Breast epithelium (tissue), 4 donors: ENCODE measurements around the gene SLC51A. TPM values are rescaled to one million over a fixed set of nuclear protein-coding genes. Genes with fewer than 3 reads are reported as not detected.

Source experiments
- DNase-seq, 2 donors: peaks; one replicate each; pipeline ENCODE4 v3.0.0-alpha.2; 2019; ENCODE audit warnings: low spot score in 2 of 2
- H3K27ac ChIP-seq, 2 donors: fragments of 200-600 bp; sonication (generic) in 1 of 2; one replicate each; pipeline ENCODE4 v1.5.1; 2016 to 2019; ENCODE audit warnings: mild to moderate bottlenecking in 1 of 2
- H3K27me3 ChIP-seq, 2 donors: fragments of 200-600 bp; sonication (generic) in 1 of 2; one replicate each; pipeline versions ENCODE4 v1.5.1 to v1.6.0; 2017 to 2019; ENCODE audit warnings: control low read depth in 1 of 2, mild to moderate bottlenecking in 1 of 2
- H3K36me3 ChIP-seq: fragments of 200-600 bp; one replicate; pipeline ENCODE4 v1.5.1; 2019
- H3K4me1 ChIP-seq, 2 donors: fragments of 200-600 bp; sonication (generic); one replicate each; pipeline ENCODE4 v1.5.1; 2016 to 2019; ENCODE audit warnings: control low read depth in 1 of 2
- H3K4me3 ChIP-seq, 3 donors: fragments of 200-600 bp; sonication (generic); 1 replicate in 2 of 3; 2 replicates in 1 of 3; pipeline ENCODE4 v1.5.1; 2016 to 2019; ENCODE audit warnings: mild to moderate bottlenecking in 3 of 3, moderate library complexity in 2 of 3
- H3K9me3 ChIP-seq, 2 donors: fragments of 200-600 bp; sonication (generic) in 1 of 2; one replicate each; pipeline ENCODE4 v1.5.1; 2016 to 2019; ENCODE audit warnings: control low read depth in 1 of 2
- CTCF ChIP-seq, 3 donors: fragments of 450-650 bp; IDR thresholded peaks; one replicate each; pipeline ENCODE4 v1.5.1; 2016 to 2017; ENCODE audit warnings: antibody characterized with exemption in 3 of 3, mild to moderate bottlenecking in 3 of 3, moderate library complexity in 3 of 3
- POLR2A ChIP-seq: fragments of 450-650 bp; IDR thresholded peaks from one replicate; pipeline ENCODE4 v1.6.1; 2016; ENCODE audit warnings: antibody characterized with exemption, mild to moderate bottlenecking, moderate library complexity
- POLR2AphosphoS5 ChIP-seq, 3 donors: sonication (generic); formaldehyde crosslinking; IDR thresholded peaks; one replicate each; pipeline ENCODE4 v1.6.1; 2017; ENCODE audit warnings: antibody characterized with exemption in 3 of 3
- intact Hi-C: fragments of 100-400 bp; cut with DNase I; formaldehyde crosslinking; loops from one replicate; pipeline ENCODE4 v1.15.1; 2023; ENCODE audit warnings: low total_unique reads
- total RNA-seq, 3 donors: library from RNA; depleted of rRNA; stranded (reverse); fragments of >200 nt; gene quantifications; one replicate each; pipeline ENCODE4 v1.1.0, GENCODE V29; 2016

The SLC51A gene
- total RNA-seq, 3 donors from 2014 or later = not detected

- H3K4me3 ChIP-seq = peak overlapping the region in 2 of 3 donors; percentile 1 to 54
- H3K9me3 ChIP-seq = no peaks in the 10 kb centered on the region
- no peak for DNase-seq
- intact Hi-C loops = no loop called here
- TF ChIP-seq CTCF (IDR thresholded peaks at IDR 0.05) (no peak), POLR2A (no peak), POLR2AphosphoS5 (IDR thresholded peaks at IDR 0.05) (no peak)
- no peaks in the 10 kb centered on the region for H3K4me1 ChIP-seq
- H3K36me3 ChIP-seq = no peaks in the 10 kb centered on the region
- H3K27ac ChIP-seq = no peak overlapping the region
- H3K27me3 ChIP-seq = no peaks in the 10 kb centered on the region
Observed at GRCh38 chr3:196227629-196228493, 11.5 kb downstream of the SLC51A start.

GRCh38 chr3:196232154-196232881 lies 16.0 kb downstream of the SLC51A start:
- Histone ChIP-seq H3K9me3 (no peaks in the 10 kb centered on the region), H3K27me3 (no peaks in the 10 kb centered on the region), H3K4me3 (no peak overlapping the region), H3K36me3 (no peaks in the 10 kb centered on the region), H3K4me1 (no peaks in the 10 kb centered on the region), H3K27ac (no peak overlapping the region)
- intact Hi-C loops = no loop called here
- TF ChIP-seq POLR2A (no peak), CTCF (IDR thresholded peaks at IDR 0.05) (no peak), POLR2AphosphoS5 (IDR thresholded peaks at IDR 0.05) (no peak)
- DNase-seq = no peak

GRCh38 chr3:196232882-196233251 lies 16.5 kb downstream of the SLC51A start:
- no peak overlapping the region for H3K27ac ChIP-seq
- intact Hi-C loops = no loop called here
- TF ChIP-seq CTCF (IDR thresholded peaks at IDR 0.05) = no peak
- TF ChIP-seq POLR2AphosphoS5 (IDR thresholded peaks at IDR 0.05) = no peak
- no peak for TF ChIP-seq POLR2A
- no peaks in the 10 kb centered on the region for H3K36me3 ChIP-seq
- no peak overlapping the region for H3K4me3 ChIP-seq
- no peaks in the 10 kb centered on the region for H3K9me3 ChIP-seq
- H3K27me3 ChIP-seq = no peaks in the 10 kb centered on the region
- DNase-seq = no peak
- no peaks in the 10 kb centered on the region for H3K4me1 ChIP-seq

GRCh38 chr3:196235452-196236122 lies 19.3 kb downstream of the SLC51A start:
- TF ChIP-seq POLR2AphosphoS5 (IDR thresholded peaks at IDR 0.05) (no peak), POLR2A (no peak), CTCF (IDR thresholded peaks at IDR 0.05) (no peak)
- Histone ChIP-seq H3K9me3 (no peaks in the 10 kb centered on the region), H3K27me3 (no peaks in the 10 kb centered on the region), H3K36me3 (no peaks in the 10 kb centered on the region), H3K4me1 (no peaks in the 10 kb centered on the region), H3K4me3 (no peak overlapping the region), H3K27ac (peak overlapping the region in 1 of 2 donors; percentile 36)
- intact Hi-C loops = no loop called here
- no peak for DNase-seq
